GM19238 (cell line): ENCODE results near the gene EXOC2.
"Not testable (repeated sequence)": the region's sequence is repeated elsewhere in the genome, so short reads cannot be mapped to it uniquely, and the experiment has no call there.

Source experiments
- DNase-seq: peaks from one replicate; pipeline ENCODE4 v3.0.0; 2011; ENCODE audit warnings: low spot score; ENCODE audit not compliant: insufficient read length

Gene EXOC2

GRCh38 chr6:680251-680650 lies 12.7 kb downstream of the EXOC2 start:
- no peak for DNase-seq

GRCh38 chr6:679282-679681 lies 13.7 kb downstream of the EXOC2 start:
- DNase-seq, result no peak

- DNase-seq, result no peak
These were observed 14.4 kb downstream of the EXOC2 start for GRCh38 chr6:678520-678919.

GRCh38 chr6:677919-678318 lies 15.0 kb downstream of the EXOC2 start:
- no peak for DNase-seq

DNA sequence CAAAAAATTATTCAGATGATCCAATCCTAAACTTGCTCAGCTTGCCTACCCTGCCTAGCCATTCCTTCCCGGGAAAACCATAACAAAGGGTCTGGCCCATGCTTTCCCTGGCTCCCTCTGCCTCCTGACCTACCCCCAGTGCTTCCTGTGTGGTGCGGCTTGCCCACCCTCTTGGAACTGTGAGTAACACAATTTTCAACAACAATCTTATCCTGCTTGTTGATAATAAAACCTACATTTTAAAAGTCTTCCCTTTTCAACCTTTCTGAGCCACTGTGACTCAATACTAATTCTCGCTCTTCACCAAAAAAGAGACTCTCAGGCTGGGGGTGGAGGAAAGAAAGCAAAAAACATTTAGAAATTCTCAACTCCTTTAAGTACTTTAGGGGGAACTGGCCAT lies 18.0 kb downstream of the EXOC2 start:
- no peak for DNase-seq

DNA sequence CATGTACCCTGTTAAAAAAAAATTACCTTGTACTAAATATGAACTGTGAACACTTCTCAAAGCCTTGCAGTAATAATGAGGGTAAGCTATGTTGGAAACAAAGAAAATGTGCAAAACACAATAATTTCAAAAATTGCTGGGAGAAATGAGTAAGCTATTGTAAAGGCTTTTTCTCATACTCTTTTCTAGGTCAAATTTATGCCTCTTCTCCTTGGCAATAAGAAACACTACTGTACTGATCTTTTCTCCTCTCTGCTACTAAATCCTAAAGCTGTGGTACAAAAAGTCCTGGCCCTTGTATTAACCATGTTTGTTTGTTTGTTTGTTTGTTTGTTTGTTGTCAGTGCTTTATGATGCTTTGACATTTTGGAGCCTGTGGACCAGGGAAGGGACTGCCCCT lies 18.5 kb downstream of the EXOC2 start:
- DNase-seq, result no peak

GRCh38 chr6:667253-667927 lies 25.5 kb downstream of the EXOC2 start:
- no peak for DNase-seq

GRCh38 chr6:665403-666267 lies 27.3 kb downstream of the EXOC2 start:
- DNase-seq, result no peak

DNA sequence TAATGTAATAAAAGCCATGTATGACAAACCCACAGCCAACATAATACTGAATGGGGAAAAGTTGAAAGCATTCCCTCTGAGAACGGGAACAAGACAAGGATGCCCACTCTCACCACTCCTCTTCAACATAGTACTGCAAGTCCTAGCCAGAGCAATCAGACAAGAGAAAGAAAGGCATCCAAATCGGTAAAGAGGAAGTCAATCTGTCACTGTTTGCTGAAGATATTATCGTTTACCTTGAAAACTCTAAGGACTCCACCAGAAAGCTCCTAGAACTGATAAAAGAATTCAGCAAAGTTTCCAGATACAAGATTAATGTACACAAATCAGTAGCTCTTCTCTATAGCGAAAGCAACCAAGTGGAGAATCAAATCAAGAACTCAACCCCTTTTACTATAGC lies 29.2 kb downstream of the EXOC2 start:
- not testable (repeated sequence) for DNase-seq

DNA sequence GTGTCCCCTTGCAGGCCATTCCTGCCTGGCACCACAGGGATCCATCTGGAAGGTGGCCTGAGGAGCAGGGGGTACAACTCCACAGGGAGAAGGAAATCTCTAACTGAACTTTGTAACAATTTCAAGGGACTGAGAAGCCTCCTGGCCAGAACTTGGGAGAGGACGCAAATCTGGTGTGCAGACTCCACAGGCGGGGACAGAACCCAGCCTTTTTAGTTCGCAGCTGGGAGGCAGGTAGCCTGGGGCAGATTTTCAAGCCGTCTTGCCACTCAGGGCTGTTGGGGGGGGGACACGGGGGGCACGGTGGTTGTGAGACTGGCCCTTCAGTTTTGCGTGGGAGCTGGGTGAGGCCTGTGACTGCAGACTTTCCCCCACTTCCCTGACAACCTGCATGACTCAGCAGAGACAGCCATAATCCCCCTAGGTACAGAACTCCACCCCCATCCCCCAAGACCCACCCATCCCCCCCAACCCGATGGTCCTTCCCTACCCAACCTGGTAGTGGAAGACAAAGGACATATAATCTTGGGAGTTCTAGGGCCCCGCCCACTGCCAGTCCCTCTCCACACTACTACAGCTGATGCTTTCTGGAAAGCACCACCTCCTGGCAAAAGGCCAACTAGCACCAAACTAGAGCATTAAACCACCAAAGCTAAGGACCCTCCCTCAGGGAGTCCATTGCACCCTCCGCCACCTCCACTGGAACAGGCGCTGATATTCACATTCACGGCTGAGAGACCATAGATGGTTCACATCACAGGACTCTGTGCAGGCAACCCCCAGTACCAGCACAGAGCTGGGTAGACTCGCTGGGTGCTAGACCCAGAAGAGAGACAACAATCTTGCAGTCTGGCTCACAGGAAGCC lies 33.0 kb downstream of the EXOC2 start:
- no peak for DNase-seq

- no peak for DNase-seq
These were observed 34.7 kb downstream of the EXOC2 start for GRCh38 chr6:658244-658643.

DNA sequence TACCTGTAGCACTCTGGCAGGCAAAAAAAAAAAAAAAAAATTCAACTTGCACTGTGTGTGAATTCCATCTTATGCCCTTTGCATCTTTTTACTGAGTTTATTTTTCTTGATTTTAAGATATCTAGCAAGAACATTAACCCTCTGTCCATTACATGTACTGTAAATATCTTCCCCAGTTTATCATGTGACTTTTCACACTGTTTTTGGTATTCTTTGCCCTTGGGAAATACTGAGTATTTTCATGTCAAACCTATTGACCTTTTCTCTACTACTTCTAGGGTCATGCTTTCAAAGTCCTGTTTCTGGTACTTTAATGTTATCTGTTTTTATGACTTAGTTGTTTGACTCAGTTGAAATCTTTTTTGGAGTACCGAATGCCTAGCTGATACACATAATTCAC lies 35.2 kb downstream of the EXOC2 start:
- DNase-seq, result no peak

- no peak for DNase-seq
These were observed 36.3 kb downstream of the EXOC2 start, which contains the start of gene HUS1B for GRCh38 chr6:656460-657252. Gene HUS1B (minus strand): TSS chr6:657100. CDS start chr6:656944, 156 bp downstream.

GRCh38 chr6:654136-654535 lies 38.8 kb downstream of the EXOC2 start:
- no peak for DNase-seq

DNA sequence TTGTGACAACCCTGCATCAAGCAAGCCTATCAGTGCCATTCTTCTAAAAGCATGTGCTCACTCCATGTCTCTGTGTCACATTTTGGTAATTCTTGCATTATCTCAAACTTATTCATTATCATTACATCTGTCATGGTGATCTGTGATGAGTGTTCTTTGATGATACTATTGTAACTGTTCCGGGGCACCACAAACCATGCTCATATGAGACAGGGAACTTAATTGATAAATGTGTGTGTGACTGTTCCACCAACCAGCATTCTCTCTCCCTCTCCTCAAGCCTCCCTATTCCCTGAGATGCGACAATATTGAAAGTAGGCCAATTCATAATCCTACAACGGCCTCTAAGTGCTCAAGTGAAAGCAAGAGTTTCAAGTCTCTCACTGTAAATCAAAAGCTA lies 40.1 kb downstream of the EXOC2 start:
- no peak for DNase-seq

DNA sequence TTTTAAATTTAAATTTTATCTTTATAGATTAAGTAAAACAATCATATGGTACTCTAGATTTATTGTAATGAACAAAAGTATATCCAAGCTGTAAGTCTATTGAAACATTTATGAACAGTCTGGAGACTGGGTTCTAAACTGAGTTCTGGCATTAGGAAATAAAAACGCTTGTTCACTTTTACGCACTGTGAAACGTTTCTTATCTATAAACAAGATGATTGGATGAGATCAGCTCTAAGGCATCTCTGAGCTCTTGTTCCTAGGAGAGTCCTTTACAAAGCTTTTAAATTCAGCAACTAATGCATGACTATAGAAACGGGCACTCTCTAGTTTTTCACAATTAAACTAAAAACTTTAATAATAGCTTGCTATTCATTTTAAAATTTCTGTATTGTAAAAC lies 42.8 kb downstream of the EXOC2 start:
- DNase-seq, result no peak

DNA sequence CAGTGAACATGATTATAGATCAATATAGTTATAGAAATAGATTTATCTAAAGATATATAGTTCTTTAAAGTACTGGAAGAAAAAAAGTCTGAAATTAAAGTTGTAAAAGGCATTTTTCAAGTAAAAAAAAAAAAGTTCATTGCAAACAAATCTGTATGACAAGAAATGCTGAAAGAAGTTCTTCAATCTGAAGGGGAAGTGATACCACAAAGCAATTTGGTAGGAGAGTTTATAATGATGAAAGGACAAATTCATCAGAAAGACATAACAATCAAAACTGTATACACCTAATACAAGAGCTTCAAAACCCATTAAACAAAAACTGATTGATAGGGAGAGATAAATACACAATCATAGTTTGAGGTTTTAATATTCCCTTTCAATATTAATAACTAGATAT lies 50.1 kb downstream of the EXOC2 start:
- no peak for DNase-seq

GRCh38 chr6:641225-641985 lies 51.5 kb downstream of the EXOC2 start:
- no peak for DNase-seq

DNA sequence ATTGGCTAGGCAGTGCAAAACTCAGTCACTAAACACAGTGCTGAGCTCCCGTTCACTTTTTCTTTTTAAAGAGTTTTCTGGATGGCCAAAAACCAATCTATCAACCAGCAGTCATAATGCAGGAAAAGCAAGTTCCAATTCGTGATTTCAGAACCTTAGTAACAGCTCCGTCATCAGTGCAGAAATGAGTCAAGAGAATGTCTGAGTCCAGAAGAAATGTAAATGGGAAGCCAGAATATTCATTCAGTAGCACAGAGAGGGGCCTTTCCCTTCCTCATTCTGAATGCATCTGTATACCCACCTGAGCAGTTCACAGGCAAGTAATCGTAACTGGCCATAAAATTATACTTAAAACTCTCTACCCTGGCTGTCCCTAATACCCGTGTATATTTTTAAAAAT lies 56.5 kb downstream of the EXOC2 start:
- DNase-seq, result no peak

- no peak for DNase-seq
These were observed 57.7 kb downstream of the EXOC2 start for GRCh38 chr6:635233-635632.
